Fibroblast of skin of scalp (primary cell): ENCODE data around the gene LUZP2.

ENCODE experiments used
- DNase-seq: peaks from one replicate; pipeline ENCODE4 v3.0.0-alpha.2; 2013

Gene LUZP2

GRCh38 chr11:24635588-24636290, 138.9 kb downstream of the LUZP2 start:
- no peak for DNase-seq

- no peak for DNase-seq
These were observed 139.4 kb downstream of the LUZP2 start for GRCh38 chr11:24636291-24636629.

- DNase-seq: no peak
These were observed 140.7 kb downstream of the LUZP2 start for GRCh38 chr11:24637520-24637919.

GRCh38 chr11:24642648-24643047, 145.8 kb downstream of the LUZP2 start:
- DNase-seq: no peak

- DNase-seq: no peak
These were observed 148.7 kb downstream of the LUZP2 start for GRCh38 chr11:24645563-24645962.

- no peak for DNase-seq
These were observed 155.0 kb downstream of the LUZP2 start for GRCh38 chr11:24651873-24652272.

GRCh38 chr11:24653901-24654300, 157.0 kb downstream of the LUZP2 start:
- DNase-seq: no peak

- DNase-seq: no peak
These were observed 164.5 kb downstream of the LUZP2 start for GRCh38 chr11:24661331-24661730.

GRCh38 chr11:24664399-24664798, 167.5 kb downstream of the LUZP2 start:
- no peak for DNase-seq

- no peak for DNase-seq
These were observed 170.6 kb downstream of the LUZP2 start for GRCh38 chr11:24667353-24667968.

GRCh38 chr11:24678703-24679348, 182.0 kb downstream of the LUZP2 start:
- no peak for DNase-seq

- no peak for DNase-seq
These were observed 183.0 kb downstream of the LUZP2 start for GRCh38 chr11:24679821-24680351.

GRCh38 chr11:24683583-24683982, 186.7 kb downstream of the LUZP2 start:
- no peak for DNase-seq

GRCh38 chr11:24685821-24686220, 189.0 kb downstream of the LUZP2 start:
- no peak for DNase-seq

GRCh38 chr11:24687531-24688147, 190.8 kb downstream of the LUZP2 start:
- no peak for DNase-seq

- no peak for DNase-seq
These were observed 192.1 kb downstream of the LUZP2 start for GRCh38 chr11:24688981-24689380.

GRCh38 chr11:24697522-24698111, 200.8 kb downstream of the LUZP2 start:
- peak; percentile 13 for DNase-seq

GRCh38 chr11:24704716-24705115, 207.9 kb downstream of the LUZP2 start:
- no peak for DNase-seq

GRCh38 chr11:24705474-24705873, 208.6 kb downstream of the LUZP2 start:
- no peak for DNase-seq

- no peak for DNase-seq
These were observed 211.8 kb downstream of the LUZP2 start for GRCh38 chr11:24708616-24709015.

- DNase-seq: no peak
These were observed 213.2 kb downstream of the LUZP2 start for GRCh38 chr11:24709928-24710565.

GRCh38 chr11:24714601-24715000, 217.7 kb downstream of the LUZP2 start:
- DNase-seq: no peak
